GM18517 (cell line): ENCODE results near the gene RIC8A.
A peak's percentile ranks its signal among the peaks of the same experiment; 100 is the strongest.
"Not testable (repeated sequence)": the region's sequence is repeated elsewhere in the genome, so short reads cannot be mapped to it uniquely, and the experiment has no call there.

Source experiments
- ATAC-seq: cut with Tn5 transposase; IDR thresholded peaks from one replicate; pipeline ENCODE4 v1.9.1; 2021; ENCODE audit warnings: mild to moderate bottlenecking, moderate library complexity; ENCODE audit not compliant: unreplicated experiment

The RIC8A gene

DNA sequence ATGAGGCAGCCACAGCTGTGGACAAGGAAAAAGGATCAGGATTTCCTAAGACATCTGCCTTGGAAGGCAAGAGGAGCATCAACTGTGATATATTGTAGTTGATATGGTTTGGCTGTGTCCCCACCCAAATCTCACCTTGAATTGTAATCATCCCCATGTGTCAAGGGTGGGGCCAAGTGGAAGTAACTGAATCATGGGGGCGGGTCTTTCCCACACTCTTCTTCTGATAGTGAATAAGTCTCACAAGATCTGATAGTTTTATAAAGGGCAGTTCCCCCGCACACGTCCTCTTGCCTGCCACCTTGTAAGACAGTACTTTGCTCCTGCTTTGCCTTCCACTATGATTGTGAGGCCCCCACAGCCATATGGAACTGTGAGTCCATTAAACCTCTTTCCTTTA lies 10.2 kb downstream of the RIC8A start:
- ATAC-seq = no peak

DNA sequence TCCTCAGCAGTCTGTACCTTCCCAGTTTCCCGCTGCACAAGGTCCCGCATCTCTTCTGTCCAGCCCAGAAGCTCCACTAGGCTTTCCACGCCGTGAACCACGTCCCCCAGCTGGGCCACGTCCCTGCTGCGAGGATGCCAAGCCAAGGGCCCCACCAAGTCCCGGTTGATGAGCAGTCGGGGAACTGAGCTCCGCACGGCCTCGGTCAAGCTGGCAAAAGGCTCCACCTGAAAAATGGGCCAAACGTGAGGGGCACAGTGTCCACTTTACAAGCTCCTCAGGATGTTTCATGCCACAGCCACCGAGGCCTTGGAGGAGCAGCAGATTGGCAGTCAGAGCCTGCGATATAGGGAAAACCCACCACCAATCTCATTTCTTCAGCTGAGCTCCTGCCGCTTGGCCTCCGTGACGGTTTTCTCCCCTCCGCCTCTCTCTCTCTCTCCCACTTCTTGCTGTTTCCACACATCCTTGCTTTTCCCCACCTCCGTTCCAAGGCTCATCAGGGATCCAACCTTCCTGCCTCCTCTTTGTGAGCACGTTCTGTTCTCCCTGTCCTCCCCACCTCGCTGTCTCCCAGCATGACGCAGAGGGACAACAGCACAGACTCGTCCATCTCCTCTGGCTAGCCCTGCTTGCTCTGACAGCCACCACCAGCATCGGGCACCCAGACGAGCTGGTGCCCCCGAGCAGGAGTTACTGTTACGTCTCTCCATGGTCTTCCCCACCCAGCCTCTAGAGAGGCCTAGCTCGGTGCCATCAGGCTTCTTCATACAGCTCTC lies 11.5 kb downstream of the RIC8A start:
- ATAC-seq = no peak

DNA sequence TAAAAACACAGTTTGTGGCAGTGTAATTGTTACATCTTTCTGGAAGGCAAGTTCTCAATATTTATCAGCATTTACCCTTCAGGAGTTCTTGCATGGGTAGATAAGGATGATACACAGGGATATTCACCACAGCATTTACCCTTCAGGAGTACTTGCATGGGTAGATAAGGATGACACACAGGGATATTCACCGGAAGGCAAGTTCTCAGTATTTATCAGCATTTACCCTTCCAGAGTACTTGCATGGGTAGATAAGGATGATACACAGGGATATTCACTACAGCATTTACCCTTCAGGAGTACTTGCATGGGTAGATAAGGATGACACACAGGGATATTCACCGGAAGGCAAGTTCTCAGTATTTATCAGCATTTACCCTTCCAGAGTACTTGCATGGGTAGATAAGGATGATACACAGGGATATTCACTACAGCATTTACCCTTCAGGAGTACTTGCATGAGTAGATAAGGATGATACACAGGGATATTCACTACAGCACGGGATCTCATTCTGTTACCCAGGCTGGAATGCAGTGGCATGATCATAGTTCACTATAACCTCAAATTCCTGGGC lies 13.2 kb downstream of the RIC8A start:
- ATAC-seq = not testable (repeated sequence)

DNA sequence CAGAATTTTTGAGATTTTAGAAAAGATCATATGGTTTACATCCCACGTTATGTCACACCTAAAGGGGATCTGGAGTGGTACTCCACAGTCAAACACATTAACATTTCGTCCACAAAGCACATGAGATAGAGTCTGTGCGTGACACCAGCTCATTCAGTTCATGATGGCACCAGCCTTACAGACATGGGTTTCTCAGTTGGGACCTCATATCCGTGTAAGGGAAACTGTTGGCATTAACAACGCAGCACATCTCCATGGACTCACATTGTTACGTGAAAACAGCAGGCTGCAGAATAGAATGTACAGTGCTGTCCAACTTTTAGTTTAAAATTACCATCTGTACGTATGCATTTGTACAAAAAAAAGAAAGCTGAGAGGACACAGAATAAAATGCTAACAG lies 14.0 kb downstream of the RIC8A start:
- ATAC-seq = no peak

DNA sequence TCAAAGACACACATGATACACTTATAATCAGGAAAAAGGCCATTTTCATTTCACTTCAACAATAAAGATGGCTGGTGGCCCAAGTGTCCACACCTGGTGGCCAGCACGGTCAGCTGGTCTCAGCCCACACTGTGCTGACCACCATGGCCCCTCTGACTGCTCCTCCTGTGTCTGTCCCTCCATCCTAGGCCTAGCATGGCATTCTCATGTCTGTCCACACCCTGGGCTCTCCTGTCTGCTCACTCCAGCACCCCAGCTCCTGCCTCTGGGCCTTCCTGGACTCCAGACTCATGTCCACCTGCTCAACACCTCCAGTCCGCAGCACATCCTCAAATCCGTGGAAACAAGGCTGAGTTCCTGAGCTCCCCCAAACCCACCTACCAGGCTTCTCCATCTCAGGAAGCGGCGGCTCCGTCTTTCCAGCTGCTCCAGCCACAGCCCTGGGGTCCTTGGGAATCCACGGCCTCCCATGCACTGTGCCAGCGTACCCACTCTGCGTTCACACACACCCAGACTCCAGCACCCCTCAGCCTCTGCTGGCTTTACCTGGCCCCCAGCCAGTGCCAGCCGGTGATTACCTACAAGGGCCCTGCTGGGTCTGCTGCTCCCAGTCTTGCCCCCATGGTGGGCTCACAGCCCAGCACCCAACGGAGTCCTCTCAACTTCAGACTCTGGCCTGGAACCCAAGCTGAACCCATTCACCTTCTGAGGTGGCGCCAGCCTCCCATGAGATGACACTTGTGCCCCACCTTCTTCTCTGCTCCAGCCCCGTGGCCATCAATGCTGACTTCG lies 14.7 kb downstream of the RIC8A start:
- no peak for ATAC-seq

DNA sequence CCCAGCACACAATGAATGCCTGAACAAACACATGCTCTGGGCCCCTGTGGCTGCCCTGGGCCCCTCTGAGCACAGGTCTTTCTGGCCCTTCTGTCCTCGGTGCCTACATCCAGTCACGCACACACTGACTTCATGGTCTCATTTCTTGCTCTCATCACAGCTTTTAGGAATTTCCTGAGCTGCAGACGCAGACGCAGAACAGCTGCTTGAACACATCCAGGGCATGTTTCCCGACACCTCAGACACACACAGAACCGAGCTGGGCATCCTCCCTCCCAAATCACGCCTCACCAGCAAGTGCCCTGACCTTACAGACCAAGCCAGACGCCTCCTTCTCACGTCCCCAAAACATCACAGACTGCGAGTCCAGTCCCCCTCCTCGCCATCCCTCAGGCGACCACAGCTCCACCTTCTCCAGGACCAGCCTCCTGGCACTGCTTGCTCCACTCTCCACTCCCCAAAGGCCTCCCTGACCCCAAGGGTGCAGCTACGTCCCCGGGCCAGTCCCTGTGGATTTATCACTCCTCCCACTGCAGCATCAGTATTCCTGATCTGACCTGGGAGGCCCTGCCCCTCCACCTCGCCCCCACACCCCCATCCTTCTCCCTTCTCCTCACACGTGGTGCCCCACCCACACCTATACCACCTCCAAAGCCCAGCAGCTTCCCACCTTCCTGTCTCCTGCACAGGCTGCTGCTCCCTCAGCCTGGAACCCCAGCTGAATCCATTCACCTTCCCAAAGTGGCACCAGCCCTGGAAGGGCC lies 15.7 kb downstream of the RIC8A start:
- no peak for ATAC-seq

DNA sequence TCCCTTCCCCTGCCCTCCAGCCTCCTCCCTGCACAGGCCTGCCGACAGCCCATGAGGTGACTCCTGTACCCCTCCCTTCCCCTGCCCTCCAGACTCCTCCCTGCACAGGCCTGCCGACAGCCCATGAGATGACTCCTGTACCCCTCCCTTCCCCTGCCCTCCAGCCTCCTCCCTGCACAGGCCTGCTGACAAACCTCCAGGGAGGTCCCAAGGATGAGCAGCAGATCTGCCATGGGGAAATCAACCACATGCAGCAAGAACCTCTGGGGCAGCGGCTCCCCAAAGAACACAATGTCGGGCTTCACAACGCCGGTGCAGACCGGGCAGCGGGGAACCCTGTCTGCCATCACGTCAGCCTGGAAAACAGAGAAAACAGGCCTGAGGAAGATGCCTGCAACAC lies 16.4 kb downstream of the RIC8A start:
- no peak for ATAC-seq

DNA sequence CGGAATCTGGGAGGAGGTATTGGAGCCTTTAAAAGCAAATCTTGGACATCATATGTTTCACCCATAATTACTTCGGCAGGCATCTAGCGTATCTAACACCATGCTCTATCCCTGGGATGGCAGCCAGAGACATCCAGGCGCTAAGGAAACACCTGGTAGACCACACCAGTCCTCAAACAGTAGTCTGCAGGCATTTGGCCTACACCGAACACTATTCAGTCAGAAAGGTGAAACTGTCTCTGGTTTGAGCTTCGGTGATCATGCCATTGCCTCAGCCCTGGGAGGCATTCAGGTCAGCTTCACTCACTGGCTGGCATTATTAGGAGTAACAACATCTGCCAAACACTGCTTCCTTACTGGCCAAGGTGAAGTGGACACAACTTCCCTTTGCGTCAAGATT lies 16.9 kb downstream of the RIC8A start:
- ATAC-seq = no peak

DNA sequence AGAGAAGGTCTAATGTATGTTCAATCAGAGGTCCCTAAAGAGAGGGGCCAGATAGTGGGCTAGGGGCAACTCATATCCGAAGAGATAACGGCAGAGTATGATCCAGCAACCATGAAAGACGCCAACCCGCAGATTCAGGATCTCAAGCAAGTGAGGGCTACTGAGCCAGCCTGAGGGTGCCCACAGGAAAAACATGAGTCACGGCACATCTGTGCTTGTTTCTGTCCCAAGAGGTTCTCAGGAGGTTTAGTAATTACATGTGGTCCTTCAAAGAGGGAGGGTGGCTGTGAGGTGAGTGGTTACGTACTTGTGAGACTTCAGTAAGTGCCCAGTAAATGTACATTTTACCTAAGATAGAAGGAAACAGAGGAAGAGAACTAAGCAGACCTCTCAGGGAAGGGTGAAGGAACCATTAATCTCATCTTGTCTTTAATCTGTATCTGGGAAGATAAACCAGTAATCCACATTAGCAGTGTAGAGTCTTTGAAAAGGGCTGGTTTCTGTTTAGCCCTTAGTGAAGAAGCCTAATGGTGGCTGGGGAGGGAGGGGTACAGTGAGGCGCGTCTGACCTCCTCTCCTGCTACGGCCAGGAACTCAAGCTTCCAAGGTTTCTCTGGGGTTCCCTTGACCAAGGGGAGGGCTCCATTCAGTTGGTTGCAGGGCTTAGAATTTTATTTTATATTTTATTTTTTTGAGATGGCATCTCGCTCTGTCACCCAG lies 18.4 kb downstream of the RIC8A start:
- no peak for ATAC-seq

DNA sequence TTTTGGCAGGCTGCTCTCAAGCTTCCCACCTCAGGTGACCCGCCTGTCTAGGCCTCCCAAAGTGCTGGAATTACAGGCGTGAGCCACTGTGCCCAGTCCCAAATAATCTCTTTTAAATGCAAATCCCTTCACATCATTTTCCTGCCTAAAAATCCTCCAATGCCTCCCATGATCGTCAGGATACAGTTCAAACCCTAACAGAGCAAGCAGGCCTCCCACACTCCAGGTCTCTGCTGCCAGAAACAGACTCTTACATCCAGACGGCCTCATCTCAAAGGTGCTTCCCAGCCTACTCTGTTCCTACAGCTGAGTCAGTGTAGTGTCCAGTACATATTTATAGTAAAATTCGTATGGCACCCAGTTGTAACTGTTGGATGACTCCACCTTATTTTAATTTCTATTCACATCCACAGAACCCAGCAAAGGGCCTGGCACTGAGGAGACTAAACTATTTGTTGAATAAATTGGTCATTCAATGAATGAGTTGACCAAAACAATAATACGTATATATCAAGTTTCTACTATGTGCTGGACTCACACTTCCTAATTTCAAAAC lies 20.4 kb downstream of the RIC8A start:
- no peak for ATAC-seq

DNA sequence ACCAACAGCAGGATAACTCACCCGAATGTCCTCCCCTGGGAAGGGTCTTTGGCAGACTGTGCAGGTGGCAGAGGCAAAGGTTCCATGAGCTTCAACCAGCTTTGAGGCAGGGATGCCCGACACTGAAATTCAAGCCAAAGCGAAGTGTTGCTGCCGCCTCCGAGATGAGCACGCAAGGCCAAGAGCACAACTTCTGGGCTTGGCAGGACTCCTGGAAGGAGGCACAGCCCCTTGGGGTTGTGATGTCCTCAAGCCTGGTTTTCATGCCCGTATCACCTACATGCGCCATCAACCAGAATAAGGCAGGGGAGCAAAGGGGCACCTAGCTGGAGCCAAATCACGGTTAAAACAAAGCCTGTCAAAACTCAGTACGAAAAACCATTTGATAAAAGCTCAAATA lies 22.9 kb downstream of the RIC8A start:
- no peak for ATAC-seq

DNA sequence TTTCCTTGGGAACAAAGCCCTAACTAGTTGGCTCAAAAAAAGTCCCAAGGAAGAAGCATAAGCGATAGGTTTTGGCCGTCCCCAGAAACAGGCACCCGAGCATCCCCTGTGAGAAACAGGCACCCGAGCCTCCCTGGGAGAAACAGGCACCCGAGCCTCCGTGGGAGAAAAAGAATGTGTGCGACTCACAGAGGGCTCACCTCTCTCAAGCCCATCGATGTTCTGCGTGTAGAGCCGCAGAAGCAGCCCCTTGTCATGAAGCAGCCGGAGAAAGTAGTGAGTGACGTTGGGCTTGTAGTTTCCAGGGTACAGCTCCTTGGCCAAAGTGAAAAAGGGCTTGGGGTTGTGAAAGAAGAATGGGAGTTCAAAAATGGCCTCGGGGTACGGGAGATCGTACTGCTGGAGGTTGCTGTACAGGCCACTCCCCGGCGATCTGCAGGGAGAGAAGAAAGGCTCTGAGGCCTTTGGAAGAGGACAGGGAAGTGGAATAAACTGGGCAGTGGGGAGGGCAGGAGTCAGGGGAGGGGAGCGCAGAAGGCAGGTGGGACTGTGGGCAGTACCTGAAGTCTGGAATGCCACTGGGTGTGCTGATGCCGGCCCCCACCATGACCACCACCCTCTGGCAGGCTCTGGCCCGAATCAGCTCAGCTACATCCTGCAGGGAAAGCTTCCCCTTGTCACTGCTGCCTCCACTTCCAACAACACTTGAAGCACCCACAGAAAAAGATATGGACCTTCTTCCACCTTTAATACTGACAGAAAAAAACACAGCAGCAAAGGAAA lies 25.5 kb downstream of the RIC8A start:
- no peak for ATAC-seq

DNA sequence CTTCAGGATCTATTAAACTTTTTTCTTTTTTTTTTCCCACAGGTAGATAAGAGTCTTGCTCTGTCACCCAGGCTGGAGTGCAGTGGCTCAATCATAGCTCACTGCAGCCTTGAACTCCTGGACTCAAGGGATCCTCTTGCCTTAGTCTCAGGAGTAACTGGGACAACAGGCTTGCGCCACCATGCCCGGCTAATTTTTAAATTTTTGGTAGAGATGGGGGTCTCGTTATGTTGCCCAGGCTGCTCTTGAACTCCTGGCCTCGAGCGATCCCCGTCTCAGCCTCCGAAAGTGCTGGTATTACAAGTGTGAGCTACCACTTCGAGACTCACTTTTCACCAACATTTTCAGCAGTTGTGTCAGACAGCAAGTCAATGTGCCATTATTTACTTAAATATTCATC lies 27.7 kb downstream of the RIC8A start:
- no peak for ATAC-seq

DNA sequence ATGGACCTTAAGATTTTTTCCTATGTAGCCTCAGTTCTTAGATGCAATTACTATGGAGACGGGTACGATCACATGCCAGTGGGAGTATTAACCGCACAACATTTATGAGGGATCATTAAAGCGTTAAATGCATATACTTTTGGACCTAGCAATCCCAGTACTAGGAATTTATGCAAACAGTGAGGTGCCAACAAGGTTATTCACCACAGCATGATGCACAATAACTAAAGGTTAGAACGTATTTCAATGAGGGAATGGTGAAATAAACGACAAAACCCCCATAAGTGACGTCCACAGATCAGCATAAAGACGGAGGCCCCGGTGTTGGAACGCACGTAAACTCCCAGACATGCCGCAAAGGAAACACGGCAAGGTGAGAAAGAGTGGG lies 28.1 kb downstream of the RIC8A start:
- no peak for ATAC-seq

DNA sequence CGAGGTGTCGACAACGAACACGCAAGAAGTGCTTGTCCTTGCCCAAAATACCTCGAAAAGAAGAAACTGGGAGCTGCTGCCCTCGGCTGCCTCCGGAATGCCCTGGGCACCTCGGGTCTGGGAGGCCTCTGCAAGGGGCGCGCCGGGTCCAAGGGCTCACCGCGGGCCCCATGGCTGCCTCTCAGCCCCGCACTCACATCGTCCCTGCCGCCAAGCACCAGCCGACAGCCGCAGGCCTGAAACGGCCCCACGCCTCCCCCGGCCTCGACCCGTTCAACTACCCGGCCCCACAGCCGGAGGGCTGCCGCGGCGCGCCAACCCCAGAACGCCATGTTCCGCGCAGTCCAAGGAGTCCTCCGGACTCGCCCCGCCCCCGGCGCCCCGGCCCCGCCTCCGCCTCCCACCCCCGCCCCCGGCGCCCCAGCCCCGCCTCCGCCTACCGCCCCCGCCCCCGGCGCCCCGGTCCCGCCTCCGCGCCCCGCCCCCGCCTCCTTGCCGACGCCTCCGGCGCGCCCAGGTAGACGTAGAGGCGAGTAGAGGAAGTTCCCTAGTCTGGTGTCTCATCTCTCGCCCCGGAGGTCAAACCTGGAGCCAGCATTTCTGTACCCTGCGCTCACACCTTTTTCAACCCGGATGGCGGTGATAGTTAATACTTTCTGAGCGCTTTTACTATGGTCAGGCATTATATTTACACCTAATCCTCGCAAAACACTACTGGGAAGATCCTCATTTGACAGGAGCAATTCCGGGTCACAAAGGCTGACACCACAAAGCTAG lies 28.7 kb downstream of the RIC8A start, which contains the start of gene SIRT3:
TSS of gene SIRT3 (minus strand) at position 346 of the 777 bp plus-strand sequence. CDS start at position 332, 14 bp downstream.
- peak; percentile 52 for ATAC-seq

DNA sequence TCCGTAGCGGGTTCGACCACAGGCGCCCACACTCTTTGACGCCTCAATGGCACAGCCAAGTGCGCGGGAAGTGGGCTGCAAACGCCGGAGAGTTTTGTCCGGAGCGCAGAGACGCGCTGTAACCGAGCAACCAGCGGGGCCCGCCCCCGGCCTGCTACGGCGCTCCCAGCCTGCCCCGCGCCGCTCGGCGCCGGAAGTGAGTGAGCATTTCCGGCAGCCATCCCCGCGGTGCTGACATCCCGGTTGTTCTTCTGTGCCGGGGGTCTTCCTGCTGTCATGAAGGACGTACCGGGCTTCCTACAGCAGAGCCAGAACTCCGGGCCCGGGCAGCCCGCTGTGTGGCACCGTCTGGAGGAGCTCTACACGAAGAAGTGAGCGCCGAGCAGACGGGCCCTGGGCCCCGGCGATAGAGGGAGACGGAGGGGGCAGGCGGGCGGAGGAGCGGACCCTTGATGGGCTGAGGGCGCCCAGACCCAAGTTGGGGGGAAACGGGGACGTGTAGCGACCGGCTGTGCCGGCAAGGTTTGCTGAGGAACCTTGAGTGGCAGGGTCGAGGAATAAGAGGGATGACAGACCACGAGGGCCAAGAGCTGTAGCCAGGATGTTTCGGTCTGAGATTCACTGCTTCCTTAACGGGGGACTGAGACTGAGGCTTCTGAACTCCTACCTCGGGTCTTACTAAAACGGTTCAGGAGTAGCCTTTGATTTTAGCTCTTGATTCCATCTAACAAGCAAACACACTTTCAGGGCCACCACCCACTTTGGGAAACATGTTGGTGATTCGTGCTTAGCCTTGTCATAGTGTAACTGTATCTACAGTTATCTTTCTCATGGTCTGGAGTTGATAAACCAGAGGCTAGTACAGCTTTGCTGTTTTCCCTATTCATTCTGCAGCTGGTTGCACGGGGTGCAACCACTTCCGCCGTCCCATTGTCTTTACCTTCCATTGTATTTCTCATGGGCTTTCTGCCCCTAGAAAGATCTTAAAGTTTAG lies 29.6 kb downstream of the RIC8A start, which contains the start of gene PSMD13:
TSS of gene PSMD13 (plus strand) at position 203 of the 994 bp plus-strand sequence. CDS start at position 277, 74 bp downstream.
- ATAC-seq = peak; percentile 67

DNA sequence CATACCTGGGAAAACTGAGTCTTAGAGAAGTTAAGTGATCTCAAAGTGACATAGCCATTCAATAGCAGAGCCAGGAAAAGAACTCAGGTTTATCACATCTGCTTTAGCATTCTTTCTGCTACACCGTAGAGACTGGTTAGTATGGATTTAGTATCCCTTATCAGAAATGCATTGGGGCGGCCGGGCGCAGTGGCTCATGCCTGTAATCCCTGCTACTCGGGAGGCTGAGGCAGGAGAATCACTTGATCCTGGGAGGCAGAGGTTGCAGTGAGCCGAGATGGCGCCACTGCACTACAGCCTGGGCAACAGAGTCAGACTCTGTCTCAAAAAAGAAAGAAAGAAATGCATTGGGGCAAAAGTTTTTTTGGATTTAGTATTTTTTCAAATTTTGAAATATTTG lies 30.8 kb downstream of the RIC8A start:
- not testable (repeated sequence) for ATAC-seq
